Calu3 (cell line): Measurements from ENCODE around the gene EEIG1. TPM values are rescaled to one million over a fixed set of nuclear protein-coding genes. Genes with fewer than 3 reads are reported as not detected.
A peak's percentile ranks its signal among the peaks of the same experiment; 100 is the strongest.

Experiments
- BruUV-seq: library from RNA; stranded (reverse); fragments of 400-500 nt; replicated peaks from 2 replicates; lab custom pipeline; 2021; lab: Mats Ljungman, UMichigan
- CTCF ChIA-PET: fragments of 300-600 bp; sonication (Branson Sonifier 250); formaldehyde crosslinking; loops from one replicate; lab custom pipeline; 2022; ENCODE audit warnings: antibody characterized with exemption; lab: Charles Lee
- DNase-seq: peaks from one replicate; pipeline ENCODE4 v3.0.0; 2022
- H3K27ac Mint-ChIP-seq: one replicate; pipeline ENCODE4 v1.8.0; 2022; ENCODE audit warnings: mixed read lengths; ENCODE audit not compliant: unreplicated experiment
- H3K27me3 Mint-ChIP-seq: one replicate; pipeline ENCODE4 v1.8.0; 2022; ENCODE audit warnings: mixed read lengths; ENCODE audit not compliant: unreplicated experiment
- H3K36me3 Mint-ChIP-seq: one replicate; pipeline ENCODE4 v1.8.0; 2022; ENCODE audit warnings: mild to moderate bottlenecking, moderate library complexity, mixed read lengths; ENCODE audit not compliant: insufficient read depth, unreplicated experiment
- H3K4me1 Mint-ChIP-seq: one replicate; pipeline ENCODE4 v1.8.0; 2022; ENCODE audit warnings: mild to moderate bottlenecking, low read depth, mixed read lengths; ENCODE audit not compliant: unreplicated experiment
- H3K4me3 Mint-ChIP-seq: one replicate; pipeline ENCODE4 v1.8.0; 2022; ENCODE audit warnings: mild to moderate bottlenecking, low read depth, moderate library complexity, mixed read lengths; ENCODE audit not compliant: unreplicated experiment
- H3K9me3 Mint-ChIP-seq: one replicate; pipeline ENCODE4 v1.8.0; 2022; ENCODE audit warnings: low read depth, mixed read lengths; ENCODE audit not compliant: unreplicated experiment
- CTCF ChIP-seq: fragments of 200-600 bp; IDR thresholded peaks from one replicate; pipeline ENCODE4 v1.8.0; 2022; ENCODE audit warnings: antibody characterized with exemption; ENCODE audit not compliant: unreplicated experiment
- intact Hi-C: fragments of 100-400 bp; cut with micrococcal nuclease; formaldehyde crosslinking; loops from one replicate; pipeline ENCODE4 v1.10.0; 2022; ENCODE audit not compliant: unreplicated experiment
- total RNA-seq: library from RNA; stranded (reverse); gene quantifications from 2 replicates; pipeline ENCODE4 v1.2.3, GENCODE V29; 2022

The EEIG1 gene
- total RNA-seq, 1 experiment from 2014 or later: 84.6 TPM

- Mint-ChIP-seq H3K27ac (peak overlapping the region; percentile 63), H3K4me3 (peak overlapping the region; percentile 70), H3K9me3 (no peaks in the 10 kb centered on the region), H3K36me3 (peaks cover 48% of the 10 kb centered on the region), H3K4me1 (peaks cover 26% of the 10 kb centered on the region), H3K27me3 (peaks cover 4% of the 10 kb centered on the region)
- DNase-seq: no peak
- no TSS peak for BruUV-seq
- no peak for TF ChIP-seq CTCF
- intact Hi-C loops: no loop called here
- CTCF ChIA-PET: interaction anchor here (0.5 kb wide), 1 partner anchor 275 kb away, joined by 3 read pairs; no protein-coding TSS in a partner anchor
Measured at GRCh38 chr9:127931092-127931881, 49.5 kb downstream of the EEIG1 start.

Other genes with a start within 250 kb of the EEIG1 start
- gene TOR2A, start 245.7 kb downstream of the EEIG1 start, total RNA-seq: 7.0 and 7.6 TPM in 2 replicates
- not detected in 2 replicates for gene SH2D3C, start 202.3 kb downstream of the EEIG1 start, total RNA-seq
- gene CDK9, start 195.0 kb downstream of the EEIG1 start, total RNA-seq: 41.8 and 51.3 TPM in 2 replicates
- gene FPGS, start 178.1 kb downstream of the EEIG1 start, total RNA-seq: 75.2 and 79.9 TPM in 2 replicates
- 0.32 TPM in 1 of 2 replicates, not detected in the other for gene ENG, start 126.3 kb downstream of the EEIG1 start, total RNA-seq
- gene AK1, start 103.3 kb downstream of the EEIG1 start, total RNA-seq: 12.2 and 15.6 TPM in 2 replicates
- gene ST6GALNAC6, start 81.4 kb downstream of the EEIG1 start, total RNA-seq: 9.1 and 12.1 TPM in 2 replicates
- gene ST6GALNAC4, start 63.9 kb downstream of the EEIG1 start, total RNA-seq: 11.8 and 12.8 TPM in 2 replicates
- gene PIP5KL1, start 50.2 kb downstream of the EEIG1 start, total RNA-seq: 0.17 and 1.1 TPM in 2 replicates
- 31.5 and 39.9 TPM in 2 replicates for gene DPM2, start 43.1 kb downstream of the EEIG1 start, total RNA-seq
- gene NAIF1, start 86.3 kb upstream of the EEIG1 start, total RNA-seq: 6.7 and 9.0 TPM in 2 replicates
- 19.5 and 22.1 TPM in 2 replicates for gene SLC25A25, start 87.2 kb upstream of the EEIG1 start, total RNA-seq
- 121 and 137 TPM in 2 replicates for gene PTGES2, start 146.7 kb upstream of the EEIG1 start, total RNA-seq
- 2,733 and 4,208 TPM in 2 replicates for gene LCN2, start 168.5 kb upstream of the EEIG1 start, total RNA-seq
- 77.6 and 82.3 TPM in 2 replicates for gene BBLN, start 179.3 kb upstream of the EEIG1 start, total RNA-seq
- 85.8 and 93.7 TPM in 2 replicates for gene CIZ1, start 210.6 kb upstream of the EEIG1 start, total RNA-seq
- 30.8 and 40.0 TPM in 2 replicates for gene DNM1, start 222.4 kb upstream of the EEIG1 start, total RNA-seq